NCI-H446 treated with DMSO at 0.1 percent for 48 hours (cell line): ENCODE data around the gene MPZL2.

Experiments used
- DNase-seq: peaks from one replicate; lab custom pipeline; 2025; lab: John Stamatoyannopoulos, UW

Gene MPZL2

GRCh38 chr11:118219732-118220131 lies 44.4 kb downstream of the MPZL2 start:
- no peak for DNase-seq

- no peak for DNase-seq
These were observed 44.9 kb downstream of the MPZL2 start for GRCh38 chr11:118219244-118219643.

- DNase-seq, result no peak
These were observed 46.5 kb downstream of the MPZL2 start for GRCh38 chr11:118217575-118217974.

- DNase-seq, result no peak
These were observed 47.2 kb downstream of the MPZL2 start for GRCh38 chr11:118216621-118217481.

GRCh38 chr11:118215765-118216164 lies 48.3 kb downstream of the MPZL2 start:
- no peak for DNase-seq

- no peak for DNase-seq
These were observed 48.8 kb downstream of the MPZL2 start for GRCh38 chr11:118215262-118215661.

- DNase-seq, result no peak
These were observed 49.7 kb downstream of the MPZL2 start for GRCh38 chr11:118214210-118214914.

- DNase-seq, result no peak
These were observed 50.3 kb downstream of the MPZL2 start for GRCh38 chr11:118213781-118214180.

- DNase-seq, result no peak
These were observed 50.9 kb downstream of the MPZL2 start for GRCh38 chr11:118213201-118213600.

- DNase-seq, result peak; percentile 9
These were observed 51.3 kb downstream of the MPZL2 start for GRCh38 chr11:118212781-118213191.

- no peak for DNase-seq
These were observed 51.9 kb downstream of the MPZL2 start for GRCh38 chr11:118212131-118212725.

GRCh38 chr11:118211006-118211405 lies 53.1 kb downstream of the MPZL2 start:
- DNase-seq, result no peak

- DNase-seq, result no peak
These were observed 53.8 kb downstream of the MPZL2 start for GRCh38 chr11:118210323-118210722.

GRCh38 chr11:118209033-118209432 lies 55.1 kb downstream of the MPZL2 start:
- DNase-seq, result no peak

- no peak for DNase-seq
These were observed 57.0 kb downstream of the MPZL2 start for GRCh38 chr11:118207079-118207478.

GRCh38 chr11:118206391-118207031 lies 57.6 kb downstream of the MPZL2 start:
- DNase-seq, result no peak

- DNase-seq, result no peak
These were observed 58.3 kb downstream of the MPZL2 start for GRCh38 chr11:118205606-118206378.
